Prostate gland (tissue), 2 donors: ENCODE results near the gene OR1F1. TPM values are rescaled to one million over a fixed set of nuclear protein-coding genes. Genes with fewer than 3 reads are reported as not detected.

Experiments
- DNase-seq: peaks from one replicate; pipeline ENCODE4 v3.0.0-alpha.2; 2019; ENCODE audit warnings: low spot score
- H3K27ac ChIP-seq, 2 donors: fragments of 200-600 bp; sonication (generic); 2 replicates each; pipeline ENCODE4 v1.5.1; 2017 to 2019
- H3K27me3 ChIP-seq: fragments of 200-600 bp; sonication (generic); replicated peaks from 2 replicates; pipeline ENCODE4 v1.5.1; 2019; ENCODE audit not compliant: insufficient read depth
- H3K36me3 ChIP-seq, 2 donors: fragments of 200-600 bp; sonication (generic); 1 replicate in 1 of 2; 2 replicates in 1 of 2; pipeline versions ENCODE4 v1.5.1 to v1.8.1; 2017 to 2019
- H3K4me1 ChIP-seq: fragments of 200-600 bp; sonication (generic); replicated peaks from 2 replicates; pipeline ENCODE4 v1.5.1; 2019
- H3K4me3 ChIP-seq, 2 donors: fragments of 200-600 bp; sonication (generic); 2 replicates each; pipeline ENCODE4 v1.5.1; 2017 to 2019
- H3K9me3 ChIP-seq: fragments of 200-600 bp; sonication (generic); 2 replicates; pipeline ENCODE4 v1.5.1; 2017
- CTCF ChIP-seq, 4 experiments: fragments of 200-600 bp in 2 of 4; fragments of 450-650 bp in 2 of 4; sonication (generic) in 2 of 4; IDR thresholded peaks; 1 replicate in 3 of 4; 2 replicates in 1 of 4; pipeline ENCODE4 v1.5.1; 2016 to 2019; ENCODE audit warnings: antibody characterized with exemption in 4 of 4, mild to moderate bottlenecking in 2 of 4, moderate library complexity in 2 of 4
- POLR2A ChIP-seq: fragments of 450-650 bp; IDR thresholded peaks from one replicate; pipeline ENCODE4 v1.6.1; 2016; ENCODE audit warnings: antibody characterized with exemption, mild to moderate bottlenecking
- POLR2AphosphoS5 ChIP-seq: sonication (generic); formaldehyde crosslinking; IDR thresholded peaks from one replicate; pipeline ENCODE4 v1.6.1; 2017; ENCODE audit warnings: antibody characterized with exemption
- WGBS: methylation state at CpG from one replicate; pipeline ENCODE4 v1.1.5; 2018; 5-methylcytosine and 5-hydroxymethylcytosine counted together
- intact Hi-C: fragments of 100-400 bp; cut with DNase I; formaldehyde crosslinking; loops from one replicate; pipeline ENCODE4 v1.14.2; 2022
- total RNA-seq, 2 donors: library from RNA; depleted of rRNA; stranded (reverse); fragments of >200 nt; gene quantifications; one replicate each; pipeline ENCODE4 v1.1.0, GENCODE V29; 2016

Gene OR1F1
- total RNA-seq, 2 donors from 2014 or later: not detected

GRCh38 chr16:3143598-3144320, 44.2 kb upstream of the OR1F1 start:
- intact Hi-C loops: no loop called here
- H3K36me3 ChIP-seq: no peaks in the 10 kb centered on the region
- no peaks in the 10 kb centered on the region for H3K4me1 ChIP-seq
- H3K27ac ChIP-seq: no peak overlapping the region
- TF ChIP-seq POLR2A: no peak
- TF ChIP-seq POLR2AphosphoS5: no peak
- TF ChIP-seq CTCF (IDR thresholded peaks at IDR 0.05): no peak
- H3K27me3 ChIP-seq: no peaks in the 10 kb centered on the region
- DNase-seq: no peak
- H3K9me3 ChIP-seq: no peaks in the 10 kb centered on the region
- no peak overlapping the region for H3K4me3 ChIP-seq
- 76% methylated on average over 23 of the region's 23 CpGs for WGBS

DNA sequence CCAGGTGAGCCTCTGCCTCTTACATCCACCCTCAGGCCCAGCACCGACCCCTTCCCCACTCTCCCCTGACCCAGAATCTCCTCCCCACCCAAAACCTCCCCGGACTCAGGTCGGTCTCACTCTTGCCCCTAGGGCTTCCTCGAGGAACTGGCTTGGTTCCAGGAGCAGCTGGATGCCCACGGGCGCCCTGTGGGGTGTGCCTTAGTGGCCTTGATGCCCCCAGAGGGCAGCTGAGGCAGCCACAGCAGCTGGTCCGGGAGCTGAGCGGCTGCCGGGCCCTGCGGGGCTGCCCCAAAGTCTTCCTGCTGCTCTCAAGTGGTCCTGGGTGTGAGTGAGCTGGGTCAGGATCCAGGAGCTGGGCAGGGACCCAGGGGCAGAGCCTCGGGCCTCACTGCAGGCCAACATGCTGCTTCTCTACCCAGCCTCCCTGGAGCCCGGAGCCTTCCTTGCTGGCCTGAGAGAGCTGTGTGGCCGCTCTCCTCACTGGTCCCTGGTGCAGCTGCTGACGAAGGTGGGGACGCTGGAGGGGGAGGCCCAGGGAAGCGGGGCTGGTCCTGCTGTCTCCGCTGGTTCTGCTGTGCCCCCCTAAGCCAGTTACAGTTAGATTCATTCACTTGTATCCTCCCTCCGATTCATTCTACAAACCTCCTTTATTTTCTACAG, 43.6 kb upstream of the OR1F1 start:
- Histone ChIP-seq H3K4me1 (peaks cover 3% of the 10 kb centered on the region), H3K36me3 (no peaks in the 10 kb centered on the region), H3K27ac (no peak overlapping the region), H3K9me3 (no peaks in the 10 kb centered on the region), H3K4me3 (no peak overlapping the region), H3K27me3 (no peaks in the 10 kb centered on the region)
- intact Hi-C loops: no loop called here
- TF ChIP-seq POLR2AphosphoS5: no peak
- no peak for TF ChIP-seq POLR2A
- TF ChIP-seq CTCF (IDR thresholded peaks at IDR 0.05): no peak
- DNase-seq: no peak
- WGBS: 69% methylated on average over 18 of the region's 18 CpGs

GRCh38 chr16:3145151-3145550, 42.9 kb upstream of the OR1F1 start:
- peaks cover 6% of the 10 kb centered on the region for H3K4me1 ChIP-seq
- WGBS: 79% methylated on average over 7 of the region's 10 CpGs
- no peak overlapping the region for H3K4me3 ChIP-seq
- H3K27me3 ChIP-seq: no peaks in the 10 kb centered on the region
- TF ChIP-seq POLR2A: no peak
- TF ChIP-seq POLR2AphosphoS5: no peak
- no peak for TF ChIP-seq CTCF (IDR thresholded peaks at IDR 0.05)
- intact Hi-C loops: no loop called here
- no peak for DNase-seq
- H3K9me3 ChIP-seq: no peaks in the 10 kb centered on the region
- H3K36me3 ChIP-seq: no peaks in the 10 kb centered on the region
- H3K27ac ChIP-seq: no peak overlapping the region

- Histone ChIP-seq H3K9me3 (no peaks in the 10 kb centered on the region), H3K27ac (no peak overlapping the region), H3K4me1 (peaks cover 6% of the 10 kb centered on the region), H3K4me3 (no peak overlapping the region), H3K36me3 (no peaks in the 10 kb centered on the region), H3K27me3 (no peaks in the 10 kb centered on the region)
- WGBS: 88% methylated on average over 12 of the region's 12 CpGs
- intact Hi-C loops: no loop called here
- TF ChIP-seq POLR2A: no peak
- no peak for TF ChIP-seq POLR2AphosphoS5
- TF ChIP-seq CTCF (IDR thresholded peaks at IDR 0.05): no peak
- DNase-seq: no peak
Measured at GRCh38 chr16:3145660-3146059, 42.3 kb upstream of the OR1F1 start.
